ENCODE measurements around the gene KLHL10. TPM values are rescaled to one million over a fixed set of nuclear protein-coding genes. Genes with fewer than 3 reads are reported as not detected.

Gene KLHL10
- total RNA-seq, 4 donors from 2014 or later, result not detected

DNA sequence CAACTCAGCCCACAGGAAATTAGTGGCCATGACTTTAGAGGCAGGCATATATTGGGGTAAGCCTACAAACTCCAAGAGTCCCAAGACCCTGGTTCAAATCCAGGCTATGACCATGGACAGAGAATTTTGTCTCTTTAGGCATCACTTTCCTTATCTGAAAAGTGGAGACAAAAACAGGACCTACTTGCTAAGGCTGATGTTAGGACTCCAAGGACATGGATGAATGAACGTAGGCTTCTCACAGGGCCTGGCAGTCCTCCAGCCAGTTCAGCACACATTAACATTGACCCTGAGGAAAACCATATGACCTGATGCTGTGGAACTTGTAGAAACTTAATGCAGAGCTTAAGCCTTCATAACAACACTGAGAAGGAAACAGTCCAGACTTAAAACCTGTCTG, 23.4 kb upstream of the KLHL10 start:
- no peak for DNase-seq (ENCODE audit: low spot score in 2 of 2)
- Histone ChIP-seq H3K4me1 (peaks cover 0 to 45% (median 22%) of the 10 kb centered on the region in 4 donors), H3K4me3 (no peak overlapping the region), H3K9me3 (no peaks in the 10 kb centered on the region), H3K27me3 (no peaks in the 10 kb centered on the region), H3K27ac (peak overlapping the region in 1 of 4 donors; percentile 79), H3K36me3 (peaks cover 0 to 17% (median 0%) of the 10 kb centered on the region in 3 donors)
- 27 to 62% methylated on average over 1 of the region's 1 CpG for WGBS, 2 donors
- TF ChIP-seq EP300 (IDR thresholded peaks at IDR 0.05), result no peak
- no peak for TF ChIP-seq POLR2A (IDR thresholded peaks at IDR 0.05)
- TF ChIP-seq, protein P1, sequence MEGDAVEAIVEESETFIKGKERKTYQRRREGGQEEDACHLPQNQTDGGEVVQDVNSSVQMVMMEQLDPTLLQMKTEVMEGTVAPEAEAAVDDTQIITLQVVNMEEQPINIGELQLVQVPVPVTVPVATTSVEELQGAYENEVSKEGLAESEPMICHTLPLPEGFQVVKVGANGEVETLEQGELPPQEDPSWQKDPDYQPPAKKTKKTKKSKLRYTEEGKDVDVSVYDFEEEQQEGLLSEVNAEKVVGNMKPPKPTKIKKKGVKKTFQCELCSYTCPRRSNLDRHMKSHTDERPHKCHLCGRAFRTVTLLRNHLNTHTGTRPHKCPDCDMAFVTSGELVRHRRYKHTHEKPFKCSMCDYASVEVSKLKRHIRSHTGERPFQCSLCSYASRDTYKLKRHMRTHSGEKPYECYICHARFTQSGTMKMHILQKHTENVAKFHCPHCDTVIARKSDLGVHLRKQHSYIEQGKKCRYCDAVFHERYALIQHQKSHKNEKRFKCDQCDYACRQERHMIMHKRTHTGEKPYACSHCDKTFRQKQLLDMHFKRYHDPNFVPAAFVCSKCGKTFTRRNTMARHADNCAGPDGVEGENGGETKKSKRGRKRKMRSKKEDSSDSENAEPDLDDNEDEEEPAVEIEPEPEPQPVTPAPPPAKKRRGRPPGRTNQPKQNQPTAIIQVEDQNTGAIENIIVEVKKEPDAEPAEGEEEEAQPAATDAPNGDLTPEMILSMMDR (IDR thresholded peaks at IDR 0.05), result no peak

DNA sequence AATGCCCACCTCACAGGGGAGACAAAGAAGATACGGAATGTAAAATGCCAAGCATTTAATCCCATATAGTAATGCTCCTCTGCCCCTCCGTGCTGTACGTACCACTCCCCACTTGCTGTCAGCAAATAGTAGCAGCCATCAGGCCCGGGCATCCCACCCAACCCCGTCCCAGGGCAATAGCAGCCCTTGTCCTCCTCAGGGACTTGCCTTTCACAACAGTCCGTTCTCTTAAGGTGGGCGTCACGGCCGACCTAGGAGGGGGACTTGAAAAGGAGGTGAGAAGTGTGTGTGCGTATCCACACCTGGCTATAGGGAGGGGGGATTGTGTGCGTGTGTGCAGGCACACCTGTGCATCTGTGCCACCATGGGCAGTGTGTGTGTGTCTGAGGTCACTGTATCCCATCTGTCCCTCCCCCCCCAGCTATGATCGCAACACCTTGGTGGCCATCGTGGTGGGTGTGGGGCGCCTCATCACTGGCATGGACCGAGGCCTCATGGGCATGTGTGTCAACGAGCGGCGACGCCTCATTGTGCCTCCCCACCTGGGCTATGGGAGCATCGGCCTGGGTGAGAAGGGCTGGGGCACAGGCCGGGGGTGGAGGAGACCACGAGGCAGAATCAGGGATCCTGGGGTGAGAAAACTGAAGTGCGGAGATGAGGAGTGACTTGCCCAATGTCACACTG, 20.8 kb upstream of the KLHL10 start:
- Histone ChIP-seq H3K4me1 (peaks cover 0 to 23% (median 6%) of the 10 kb centered on the region in 4 donors), H3K4me3 (no peak overlapping the region), H3K9me3 (no peaks in the 10 kb centered on the region), H3K27me3 (no peaks in the 10 kb centered on the region), H3K27ac (no peak overlapping the region), H3K36me3 (peaks cover 0 to 33% (median 0%) of the 10 kb centered on the region in 3 donors)
- WGBS, 2 donors, result 93 to 94% methylated on average over 22 to 23 of the region's 23 CpGs
- TF ChIP-seq, protein P1 (IDR thresholded peaks at IDR 0.05), result no peak
- TF ChIP-seq EP300 (IDR thresholded peaks at IDR 0.05), result no peak
- TF ChIP-seq POLR2A (IDR thresholded peaks at IDR 0.05), result no peak
- DNase-seq (ENCODE audit: low spot score in 2 of 2), result no peak

DNA sequence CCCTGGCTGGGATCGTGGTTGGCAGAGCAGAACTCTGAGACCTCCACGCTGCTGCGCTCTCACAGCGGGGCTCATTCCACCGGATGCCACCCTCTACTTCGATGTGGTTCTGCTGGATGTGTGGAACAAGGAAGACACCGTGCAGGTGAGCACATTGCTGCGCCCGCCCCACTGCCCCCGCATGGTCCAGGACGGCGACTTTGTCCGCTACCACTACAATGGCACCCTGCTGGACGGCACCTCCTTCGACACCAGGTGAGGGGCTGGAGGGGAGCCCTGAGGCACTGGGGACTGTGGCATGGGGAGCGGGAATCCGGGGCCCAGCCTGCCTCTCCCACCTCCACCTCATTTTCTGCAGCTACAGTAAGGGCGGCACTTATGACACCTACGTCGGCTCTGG, 19.6 kb upstream of the KLHL10 start:
- Histone ChIP-seq H3K4me3 (no peak overlapping the region), H3K27me3 (no peaks in the 10 kb centered on the region), H3K27ac (no peak overlapping the region), H3K9me3 (no peaks in the 10 kb centered on the region), H3K4me1 (peaks cover 0 to 13% (median 4%) of the 10 kb centered on the region in 4 donors), H3K36me3 (peaks cover 0 to 33% (median 0%) of the 10 kb centered on the region in 3 donors)
- no peak for DNase-seq (ENCODE audit: low spot score in 2 of 2)
- no peak for TF ChIP-seq POLR2A (IDR thresholded peaks at IDR 0.05)
- TF ChIP-seq EP300 (IDR thresholded peaks at IDR 0.05), result no peak
- TF ChIP-seq, protein P1 (IDR thresholded peaks at IDR 0.05), result no peak
- 95 to 98% methylated on average over 20 of the region's 20 CpGs for WGBS, 2 donors

DNA sequence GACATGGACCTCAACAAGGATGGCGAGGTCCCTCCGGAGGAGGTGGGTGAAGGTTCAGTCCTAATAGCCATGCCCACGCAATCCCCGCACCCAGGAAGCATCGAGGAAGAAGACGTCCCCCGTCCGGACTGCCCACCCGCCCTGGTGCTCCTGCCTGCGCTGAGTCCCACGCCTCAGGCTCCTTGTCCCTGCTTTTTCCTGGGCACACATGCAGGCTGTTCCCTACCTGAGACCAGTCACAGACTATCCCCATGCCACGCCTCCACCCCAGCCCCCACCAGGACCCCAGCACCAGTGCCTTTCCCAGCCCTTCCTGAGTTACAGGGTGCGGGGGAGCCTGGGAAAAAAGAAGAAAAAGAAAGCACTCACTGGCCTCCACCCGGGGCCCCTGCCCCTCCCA, 15.8 kb upstream of the KLHL10 start:
- Histone ChIP-seq H3K4me3 (no peak overlapping the region), H3K36me3 (peaks cover 0 to 61% (median 0%) of the 10 kb centered on the region in 3 donors), H3K9me3 (no peaks in the 10 kb centered on the region), H3K4me1 (peaks cover 0 to 13% (median 0%) of the 10 kb centered on the region in 4 donors), H3K27me3 (no peaks in the 10 kb centered on the region), H3K27ac (no peak overlapping the region)
- DNase-seq (ENCODE audit: low spot score in 2 of 2), result no peak
- 83 to 86% methylated on average over 14 of the region's 14 CpGs for WGBS, 2 donors
- TF ChIP-seq EP300 (IDR thresholded peaks at IDR 0.05), result no peak
- TF ChIP-seq, protein P1 (IDR thresholded peaks at IDR 0.05), result no peak
- TF ChIP-seq POLR2A (IDR thresholded peaks at IDR 0.05), result no peak

Data from tibial nerve (tissue), 4 donors.